Stomach (tissue), 4 donors: ENCODE data around the gene LRRC28.

Experiments used
- CTCF ChIP-seq, 7 experiments: fragments of 450-650 bp in 4 of 7; fragments of 200-600 bp in 3 of 7; sonication (generic) in 3 of 7; IDR thresholded peaks; one replicate each; pipeline ENCODE4 v1.5.1; 2016 to 2019; ENCODE audit warnings: antibody characterized with exemption in 7 of 7, control low read depth in 2 of 7, mild to moderate bottlenecking in 1 of 7
- EP300 ChIP-seq: sonication (generic); formaldehyde crosslinking; IDR thresholded peaks from one replicate; pipeline ENCODE4 v1.6.1; 2017; ENCODE audit warnings: antibody characterized with exemption
- POLR2A ChIP-seq, 4 donors: fragments of 450-650 bp; IDR thresholded peaks; one replicate each; pipeline ENCODE4 v1.6.1; 2016; ENCODE audit warnings: antibody characterized with exemption in 4 of 4, control low read depth in 2 of 4, mild to moderate bottlenecking in 1 of 4, moderate library complexity in 1 of 4
- POLR2AphosphoS5 ChIP-seq, 3 donors: sonication (generic); formaldehyde crosslinking; IDR thresholded peaks; one replicate each; pipeline ENCODE4 v1.6.1; 2016; ENCODE audit warnings: antibody characterized with exemption in 3 of 3

- TF ChIP-seq CTCF (IDR thresholded peaks at IDR 0.05) (no peak), POLR2A (IDR thresholded peaks at IDR 0.05) (no peak), EP300 (no peak), POLR2AphosphoS5 (IDR thresholded peaks at IDR 0.05) (no peak)
Measured at GRCh38 chr15:99283717-99284116, 32.4 kb downstream of the LRRC28 start.
